Measurements from ENCODE around the gene PXDN. TPM values are rescaled to one million over a fixed set of nuclear protein-coding genes. Genes with fewer than 3 reads are reported as not detected.

PXDN gene
- total RNA-seq, 1 experiment from 2014 or later: 125 TPM

DNA sequence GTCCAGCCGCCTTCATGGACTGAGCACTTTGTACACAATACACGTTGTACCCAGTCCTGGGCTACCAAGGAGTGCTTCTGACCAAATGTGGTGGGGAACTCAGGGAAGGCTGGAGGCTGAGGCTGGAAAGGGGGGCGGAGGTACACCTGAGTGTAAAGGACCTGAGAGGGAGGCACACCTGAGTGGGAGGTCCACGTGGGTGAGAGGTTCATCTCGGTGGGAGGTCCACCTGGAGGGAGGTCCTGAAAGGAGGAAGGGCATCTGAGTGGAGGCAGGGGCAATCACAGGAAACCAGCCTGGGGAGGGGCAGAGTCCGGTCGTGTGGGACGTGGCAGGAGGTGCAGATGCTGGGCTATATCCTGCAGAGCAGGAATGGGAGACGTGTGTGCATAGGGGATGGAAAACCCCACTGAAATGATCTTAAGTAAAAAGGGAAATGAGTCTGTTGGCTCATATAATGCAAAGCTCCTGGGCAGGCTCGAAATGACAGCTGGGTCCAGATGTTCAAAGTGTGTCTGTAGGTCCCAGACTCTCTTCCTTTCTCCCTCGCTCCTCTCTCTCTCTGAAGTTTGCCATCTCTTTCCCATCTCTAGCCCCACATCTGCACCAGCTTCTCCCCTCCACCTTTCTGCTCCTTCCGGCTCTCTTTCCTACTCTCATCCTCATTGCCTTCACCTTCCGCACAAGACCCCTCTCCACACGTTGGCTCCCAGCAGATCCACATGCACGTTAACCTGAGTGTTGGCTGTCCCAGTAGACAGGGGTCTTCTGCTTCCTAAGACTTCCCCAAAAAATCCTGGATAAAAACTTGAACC, 137.7 kb downstream of the PXDN start:
- POLR2A ChIA-PET (ENCODE audit: unreplicated experiment): no interaction called here
- Histone ChIP-seq H2AFZ (ENCODE audit: low read length) (no peak overlapping the region), H3K4me1 (ENCODE audit: insufficient read depth, low read length) (peaks cover 13% of the 10 kb centered on the region), H3K79me2 (ENCODE audit: low read length) (no peaks in the 10 kb centered on the region), H3K4me3 (ENCODE audit: low read length) (no peak overlapping the region), H4K20me1 (ENCODE audit: low read length) (no peaks in the 10 kb centered on the region), H3K36me3 (ENCODE audit: low read depth, low read length) (no peaks in the 10 kb centered on the region), H3K27ac (ENCODE audit: low read length) (no peak overlapping the region), H3K4me2 (ENCODE audit: low read length) (no peak overlapping the region), H3F3A (ENCODE audit: low read length, unreplicated experiment) (no peaks in the 10 kb centered on the region), H3K27me3 (ENCODE audit: low read length) (no peaks in the 10 kb centered on the region), H3K9me2 (replicated peaks; ENCODE audit: low read length) (no peaks in the 10 kb centered on the region), H3K9ac (ENCODE audit: low read length) (no peak overlapping the region), H3K9me3 (ENCODE audit: low read length) (no peaks in the 10 kb centered on the region)
- TF ChIP-seq, protein P1, sequence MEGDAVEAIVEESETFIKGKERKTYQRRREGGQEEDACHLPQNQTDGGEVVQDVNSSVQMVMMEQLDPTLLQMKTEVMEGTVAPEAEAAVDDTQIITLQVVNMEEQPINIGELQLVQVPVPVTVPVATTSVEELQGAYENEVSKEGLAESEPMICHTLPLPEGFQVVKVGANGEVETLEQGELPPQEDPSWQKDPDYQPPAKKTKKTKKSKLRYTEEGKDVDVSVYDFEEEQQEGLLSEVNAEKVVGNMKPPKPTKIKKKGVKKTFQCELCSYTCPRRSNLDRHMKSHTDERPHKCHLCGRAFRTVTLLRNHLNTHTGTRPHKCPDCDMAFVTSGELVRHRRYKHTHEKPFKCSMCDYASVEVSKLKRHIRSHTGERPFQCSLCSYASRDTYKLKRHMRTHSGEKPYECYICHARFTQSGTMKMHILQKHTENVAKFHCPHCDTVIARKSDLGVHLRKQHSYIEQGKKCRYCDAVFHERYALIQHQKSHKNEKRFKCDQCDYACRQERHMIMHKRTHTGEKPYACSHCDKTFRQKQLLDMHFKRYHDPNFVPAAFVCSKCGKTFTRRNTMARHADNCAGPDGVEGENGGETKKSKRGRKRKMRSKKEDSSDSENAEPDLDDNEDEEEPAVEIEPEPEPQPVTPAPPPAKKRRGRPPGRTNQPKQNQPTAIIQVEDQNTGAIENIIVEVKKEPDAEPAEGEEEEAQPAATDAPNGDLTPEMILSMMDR (conservative IDR thresholded peaks at IDR 0.05; ENCODE audit: low read depth, low read length): no peak
- TF ChIP-seq EZH2phosphoT487 (IDR thresholded peaks at IDR 0.05; ENCODE audit: borderline replicate concordance, low read length) (no peak), EZH2 (IDR thresholded peaks at IDR 0.05; ENCODE audit: low read length, unreplicated experiment) (no peak)
- no TSS peak for BruUV-seq (replicated peaks)
- DNase-seq: no peak
- no peak for ATAC-seq
- CTCF ChIA-PET: no interaction called here
- intact Hi-C loops (cut with micrococcal nuclease): no loop called here

DNA sequence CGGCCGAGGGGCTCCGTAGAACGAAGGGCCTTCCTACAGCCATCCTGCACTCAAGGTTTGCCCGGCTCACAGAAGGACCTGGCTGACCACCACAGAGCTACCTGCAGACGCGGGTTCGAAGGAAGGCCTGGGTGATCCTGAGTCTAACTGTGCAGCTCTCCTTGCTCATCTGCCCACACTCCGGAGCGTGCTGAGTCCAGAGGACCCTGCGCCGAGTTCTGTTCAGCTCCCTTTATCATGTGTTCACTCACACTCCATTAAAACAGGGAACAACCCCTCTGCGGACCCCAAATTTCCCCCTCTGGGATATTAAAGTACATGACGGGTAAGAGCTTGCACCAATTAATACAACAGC, 138.3 kb downstream of the PXDN start:
- ChIA-PET POLR2A (ENCODE audit: unreplicated experiment) (no interaction called here), CTCF (no interaction called here)
- TF ChIP-seq, protein P1 (conservative IDR thresholded peaks at IDR 0.05; ENCODE audit: low read depth, low read length): no peak
- TF ChIP-seq EZH2 (IDR thresholded peaks at IDR 0.05; ENCODE audit: low read length, unreplicated experiment): no peak
- H3K9me3 ChIP-seq (ENCODE audit: low read length): no peaks in the 10 kb centered on the region
- no peaks in the 10 kb centered on the region for H4K20me1 ChIP-seq (ENCODE audit: low read length)
- H3K27me3 ChIP-seq (ENCODE audit: low read length): no peaks in the 10 kb centered on the region
- no peak overlapping the region for H3K4me2 ChIP-seq (ENCODE audit: low read length)
- H3K27ac ChIP-seq (ENCODE audit: low read length): no peak overlapping the region
- no peaks in the 10 kb centered on the region for H3K9me2 ChIP-seq (replicated peaks; ENCODE audit: low read length)
- H3K4me3 ChIP-seq (ENCODE audit: low read length): no peak overlapping the region
- H2AFZ ChIP-seq (ENCODE audit: low read length): no peak overlapping the region
- ATAC-seq: no peak
- no TSS peak for BruUV-seq (replicated peaks)
- no peak for DNase-seq
- H3K36me3 ChIP-seq (ENCODE audit: low read depth, low read length): no peaks in the 10 kb centered on the region
- peaks cover 19% of the 10 kb centered on the region for H3K4me1 ChIP-seq (ENCODE audit: insufficient read depth, low read length)
- H3K9ac ChIP-seq (ENCODE audit: low read length): no peak overlapping the region
- no peaks in the 10 kb centered on the region for H3K79me2 ChIP-seq (ENCODE audit: low read length)
- no peaks in the 10 kb centered on the region for H3F3A ChIP-seq (ENCODE audit: low read length, unreplicated experiment)
- intact Hi-C loops (cut with micrococcal nuclease): no loop called here

Data from PC-3 (cell line).